ENCODE data around the gene PRKCZ.

Gene PRKCZ

DNA sequence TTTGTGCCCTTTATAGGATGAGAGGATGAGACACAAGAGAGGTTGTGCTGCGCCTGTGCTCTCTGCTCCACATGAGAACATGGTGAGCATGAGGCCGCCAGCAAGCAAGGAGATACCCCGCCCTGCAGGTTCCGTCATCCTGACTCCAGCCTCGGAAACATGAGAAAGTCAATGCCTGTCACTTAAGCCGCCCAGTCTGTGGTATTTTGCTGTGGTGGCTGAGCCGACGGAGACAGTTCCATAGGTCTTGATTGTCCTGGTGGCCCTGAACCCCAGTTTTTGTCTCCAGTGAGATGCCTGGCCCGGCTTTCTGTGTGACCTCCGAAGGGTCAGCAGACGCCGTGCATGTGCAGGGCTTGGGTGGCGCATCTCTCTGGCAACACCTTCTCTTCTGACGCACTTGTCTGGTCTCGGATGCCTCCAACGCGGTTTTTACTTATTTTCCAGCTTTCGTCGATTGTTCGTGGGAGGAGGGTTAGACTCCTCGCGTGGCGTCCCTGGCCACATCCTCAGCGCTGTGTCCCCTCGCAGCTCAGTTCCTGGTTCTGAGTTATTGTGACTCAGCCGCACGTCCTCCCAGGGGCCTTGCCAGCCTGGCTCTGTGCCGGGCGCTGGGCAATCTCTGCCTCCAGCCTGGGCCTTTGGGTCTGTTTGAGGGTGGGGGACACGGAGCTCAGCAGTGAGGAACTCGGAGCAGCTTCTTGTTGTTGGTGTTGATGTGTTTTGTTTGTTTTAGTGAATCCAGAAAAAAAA, 74.4 kb downstream of the PRKCZ start:
- DNase-seq: no peak

GRCh38 chr1:2125350-2126211, 75.4 kb downstream of the PRKCZ start:
- no peak for DNase-seq

- DNase-seq: no peak
These were observed 76.3 kb downstream of the PRKCZ start for GRCh38 chr1:2126331-2127186.

DNA sequence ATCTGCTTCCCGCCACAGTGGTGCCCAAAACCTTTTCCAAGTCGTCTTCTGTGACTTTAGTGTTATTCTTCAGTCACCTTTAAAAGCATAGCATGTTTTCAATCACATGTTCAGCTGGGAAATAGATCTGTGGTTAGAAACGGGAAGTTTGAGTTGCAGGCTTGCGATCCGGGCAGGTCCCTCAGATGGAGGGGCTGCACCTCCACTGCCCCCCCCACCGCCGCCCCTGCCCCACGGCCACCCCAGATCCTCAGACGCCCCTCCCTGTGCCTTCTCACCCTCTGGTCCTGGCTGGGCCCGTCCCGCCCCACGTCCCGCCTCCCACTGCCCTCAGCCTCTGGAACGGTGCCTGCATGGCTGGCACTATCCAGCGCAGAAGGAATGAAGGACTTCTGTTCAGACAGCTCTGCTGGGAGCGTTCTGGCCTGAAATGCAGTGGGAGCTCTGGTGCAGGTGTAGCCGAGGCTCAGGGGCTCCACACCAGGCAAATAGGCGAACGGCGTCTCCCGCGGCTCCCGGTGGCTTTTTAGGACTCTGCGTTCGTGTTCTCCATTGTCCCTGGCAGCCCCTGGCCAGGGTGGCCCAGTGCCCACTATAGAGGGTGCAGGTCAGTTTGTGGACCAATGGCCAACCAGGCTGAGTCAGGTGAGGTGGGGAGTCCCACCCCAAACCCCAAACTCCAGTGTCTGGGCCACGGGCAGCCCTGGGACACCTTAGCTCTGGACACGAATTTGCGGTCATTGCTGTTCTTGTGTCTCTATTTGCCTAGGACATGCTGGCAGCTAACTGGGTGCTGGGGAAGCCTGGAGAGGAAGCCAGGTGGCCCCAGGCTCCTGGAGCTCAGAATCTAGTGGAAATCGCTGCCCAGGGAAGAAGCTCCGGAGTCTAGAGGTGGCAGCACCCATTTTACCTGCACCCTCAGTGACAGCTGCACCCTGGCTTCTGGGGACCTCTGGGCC, 77.3 kb downstream of the PRKCZ start:
- DNase-seq: no peak

DNA sequence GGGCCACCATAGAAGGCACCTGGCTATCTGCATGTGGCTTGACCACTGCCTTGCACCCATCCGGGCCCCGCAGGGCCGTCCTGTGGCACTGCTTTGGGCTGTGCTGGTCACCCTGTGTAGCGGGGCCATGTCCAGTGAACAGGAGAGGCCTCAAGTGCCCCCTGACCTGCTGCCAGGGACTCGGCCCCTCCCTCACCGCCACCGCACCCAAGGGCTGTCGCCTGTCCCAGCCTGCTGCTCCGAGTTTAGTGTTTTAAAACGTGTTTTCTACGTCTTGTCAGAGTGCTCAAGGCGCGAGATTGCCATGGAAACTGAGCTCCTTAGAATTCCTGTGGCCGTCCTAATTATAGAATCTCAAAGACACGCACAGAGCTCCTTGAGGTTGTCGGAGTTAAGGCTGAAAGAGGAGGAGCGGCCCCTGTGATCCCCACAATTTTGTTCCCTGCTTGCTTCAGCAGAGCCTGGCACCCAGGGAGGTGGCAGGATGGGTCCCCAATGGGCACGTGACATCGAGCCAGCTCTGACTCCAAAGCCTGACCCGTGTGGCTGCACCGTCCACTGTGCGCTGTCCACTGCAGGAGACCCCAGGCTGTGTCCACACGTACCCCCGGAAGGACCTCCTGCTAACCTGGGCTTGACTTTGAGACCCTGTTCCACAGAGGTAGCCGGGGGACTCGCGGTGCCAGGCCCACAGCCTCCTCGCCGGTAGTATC, 78.1 kb downstream of the PRKCZ start:
- no peak for DNase-seq

- no peak for DNase-seq
These were observed 79.2 kb downstream of the PRKCZ start for GRCh38 chr1:2129256-2129943.

- DNase-seq: no peak
These were observed 79.9 kb downstream of the PRKCZ start for GRCh38 chr1:2130156-2130555.

- no peak for DNase-seq
These were observed 80.7 kb downstream of the PRKCZ start for GRCh38 chr1:2130871-2131289.

DNA sequence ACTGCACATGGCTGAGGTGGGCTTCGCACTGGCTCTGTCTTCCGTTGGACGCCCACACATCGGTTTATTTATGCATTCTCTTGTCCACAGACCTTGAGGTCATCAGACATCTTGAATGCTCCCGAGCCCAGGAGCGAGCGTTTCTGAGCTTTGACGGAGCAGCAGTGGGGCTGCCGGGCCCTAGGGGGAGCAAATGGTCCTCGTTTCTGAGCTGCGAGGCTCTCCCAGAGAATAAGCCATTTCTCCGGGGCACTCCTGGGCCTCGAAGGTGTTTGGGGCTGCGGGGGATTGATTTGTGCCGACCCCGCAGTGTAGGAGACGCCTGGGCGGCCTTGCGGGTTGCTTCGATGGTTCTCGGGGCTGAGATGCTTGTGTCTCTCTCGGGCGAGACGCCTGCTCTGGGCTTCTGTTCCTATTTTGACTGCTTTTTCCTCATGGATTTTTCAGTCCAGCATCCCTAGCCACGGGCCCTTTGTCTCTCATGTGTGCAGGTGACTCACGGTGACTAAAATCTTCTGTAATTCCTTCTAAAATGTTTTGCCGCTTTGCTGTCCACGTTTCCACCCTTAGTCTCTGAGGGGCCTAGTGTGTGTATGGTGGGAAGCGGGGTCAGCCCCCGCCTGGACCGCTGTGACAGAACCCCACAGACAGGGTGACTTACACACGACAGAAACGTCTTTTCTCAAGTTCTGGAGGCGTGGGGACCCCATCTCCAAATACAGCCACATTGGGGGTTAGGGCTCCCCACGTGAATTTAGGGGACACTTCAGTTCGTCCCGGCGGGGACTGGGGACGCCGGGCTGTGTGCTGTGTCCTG, 82.2 kb downstream of the PRKCZ start:
- DNase-seq: peak; percentile 69

DNA sequence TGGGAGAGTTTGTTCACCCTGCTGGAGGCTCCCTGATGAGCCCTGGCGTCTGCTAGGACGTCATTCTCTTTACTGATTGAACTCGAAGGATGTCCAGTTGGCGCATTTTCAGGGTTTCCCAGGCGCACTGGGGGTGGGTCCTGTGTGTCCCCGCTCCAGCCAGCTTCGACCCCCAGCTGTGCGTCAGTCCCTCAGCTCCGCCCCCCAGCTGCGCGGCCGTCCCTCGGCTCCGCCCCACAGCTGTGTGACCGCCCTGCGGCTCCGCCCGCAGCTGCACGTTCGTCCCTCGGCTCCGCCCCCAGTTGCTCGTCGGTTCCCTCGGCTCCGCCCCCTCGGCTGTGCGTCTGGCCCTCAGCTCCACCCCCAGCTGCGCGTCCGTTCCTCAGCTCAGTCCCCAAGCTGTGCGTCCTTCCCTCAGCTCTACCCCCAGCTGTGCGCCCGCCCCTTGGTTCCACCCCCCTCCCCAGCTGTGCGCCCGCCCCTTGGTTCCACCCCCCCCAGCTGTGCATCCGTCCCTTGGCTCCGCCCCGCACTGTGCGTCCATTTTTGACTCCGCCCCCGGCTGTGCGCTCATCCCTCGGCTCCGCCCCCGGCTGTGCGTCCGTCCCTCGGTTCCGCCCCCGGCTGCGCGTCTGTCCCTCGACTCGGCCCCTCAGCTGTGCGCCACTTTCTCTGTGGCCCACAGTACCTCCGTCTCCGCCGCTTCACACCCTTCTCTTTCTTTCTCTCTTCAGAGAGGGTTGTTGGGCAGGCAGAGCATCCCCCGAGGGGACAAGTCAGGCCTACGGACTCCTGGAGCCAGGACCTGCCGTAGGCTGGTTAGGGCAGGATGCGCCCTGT, 83.0 kb downstream of the PRKCZ start:
- DNase-seq: peak; percentile 98

DNA sequence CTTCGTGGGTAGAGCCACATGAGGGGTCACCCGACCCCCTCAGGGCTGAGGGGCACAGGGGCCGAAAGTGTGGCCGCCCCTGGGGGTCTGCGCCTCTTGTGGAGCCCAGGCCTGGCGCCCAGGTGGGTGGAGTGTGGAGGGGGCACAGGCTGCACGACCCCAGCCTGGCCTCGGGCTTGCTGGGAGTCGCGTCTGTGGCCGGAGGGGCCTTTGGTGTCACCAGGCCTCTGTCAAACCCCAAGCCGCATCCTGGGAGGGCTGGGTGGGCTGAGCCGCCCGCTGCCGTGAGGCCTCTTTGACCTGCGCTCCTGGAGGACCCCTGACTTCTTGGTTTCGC, 83.6 kb downstream of the PRKCZ start:
- no peak for DNase-seq

- no peak for DNase-seq
These were observed 84.0 kb downstream of the PRKCZ start for GRCh38 chr1:2134266-2134620.

- DNase-seq: no peak
These were observed 84.6 kb downstream of the PRKCZ start for GRCh38 chr1:2134621-2135307.

- peak; percentile 84 for DNase-seq
These were observed 85.2 kb downstream of the PRKCZ start for GRCh38 chr1:2135441-2135841.

DNA sequence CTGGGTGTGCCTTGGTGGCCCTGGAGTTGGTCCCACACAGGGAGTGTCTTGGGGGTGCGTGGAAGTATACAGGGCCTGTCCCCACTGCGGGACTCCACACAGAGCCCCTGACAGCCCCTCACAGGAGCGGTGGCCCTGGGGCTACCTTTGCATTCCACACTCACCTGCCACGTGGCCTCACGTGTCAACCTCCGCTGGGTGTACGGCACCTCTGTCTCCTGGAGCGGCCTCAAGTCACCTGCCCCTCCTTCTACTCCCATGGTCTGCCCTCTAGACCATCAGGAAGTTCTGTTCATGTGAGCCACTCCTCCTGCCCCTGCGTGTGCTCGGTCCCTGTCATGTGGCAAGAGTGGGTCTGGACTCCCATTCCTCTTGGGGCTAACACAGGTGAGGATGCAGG, 85.7 kb downstream of the PRKCZ start:
- DNase-seq: no peak

DNA sequence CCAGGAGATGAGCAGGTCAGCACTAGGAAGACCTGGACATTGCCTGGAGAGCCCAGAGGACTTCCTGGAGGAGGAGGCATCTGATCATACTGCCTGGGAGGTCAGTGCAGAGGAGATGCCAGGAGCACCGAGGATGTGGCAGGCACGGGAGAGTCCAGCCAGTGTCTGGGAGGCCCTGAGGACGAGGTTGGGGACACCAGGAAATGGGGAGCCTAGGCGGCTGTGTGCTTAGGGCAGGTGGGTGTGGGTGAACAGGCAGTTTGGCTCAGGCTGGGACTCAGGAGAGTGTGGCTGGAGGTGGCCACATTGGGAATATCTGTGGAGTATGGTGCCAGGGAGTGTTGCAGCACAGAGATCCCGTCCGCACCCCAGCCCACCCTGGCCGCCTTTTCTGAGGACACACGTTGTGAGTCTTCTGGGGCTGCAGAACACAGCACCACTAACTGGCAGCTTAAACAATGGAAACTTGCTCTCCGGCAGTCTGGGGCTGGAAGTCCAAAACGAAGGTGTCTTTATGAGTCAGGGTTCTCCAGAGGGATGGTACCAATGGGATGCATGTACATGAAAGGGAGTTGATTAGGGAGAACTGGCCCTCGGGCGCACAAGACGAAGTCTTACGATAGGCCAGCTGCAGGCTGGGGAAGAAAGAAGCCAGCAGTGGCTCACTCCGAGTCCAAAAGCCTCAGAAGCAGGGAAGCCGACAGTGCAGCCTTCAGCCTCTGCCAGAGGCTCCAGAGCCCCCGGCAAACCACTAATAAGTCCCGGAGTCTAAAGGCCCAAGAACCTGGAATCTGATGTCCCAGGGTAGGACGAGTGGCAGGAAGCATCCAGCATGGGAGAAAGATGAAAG, 86.4 kb downstream of the PRKCZ start:
- DNase-seq: no peak

Measured in amniotic stem cell (primary cell).